Colonic mucosa (tissue), 4 donors: ENCODE measurements around the gene TTN. TPM values are rescaled to one million over a fixed set of nuclear protein-coding genes. Genes with fewer than 3 reads are reported as not detected.

Experiments
- DNase-seq: peaks from one replicate; pipeline ENCODE4 v3.0.0-alpha.2; 2020
- H3K27ac ChIP-seq: fragments of 200-600 bp; one replicate; pipeline ENCODE4 v1.8.0; 2021
- H3K27me3 ChIP-seq: fragments of 200-600 bp; one replicate; pipeline ENCODE4 v1.8.0; 2021
- H3K36me3 ChIP-seq: fragments of 200-600 bp; one replicate; pipeline ENCODE4 v1.8.0; 2021
- H3K4me1 ChIP-seq: fragments of 200-600 bp; one replicate; pipeline ENCODE4 v1.8.0; 2021; ENCODE audit warnings: mild to moderate bottlenecking
- H3K4me3 ChIP-seq: fragments of 200-600 bp; one replicate; pipeline ENCODE4 v1.8.0; 2021
- H3K9ac ChIP-seq, 2 donors: one replicate each; pipeline ENCODE4 v1.7.0; 2013; ENCODE audit warnings: control low read depth in 2 of 2, low read depth in 2 of 2, low read length in 2 of 2
- H3K9me3 ChIP-seq: fragments of 200-600 bp; one replicate; pipeline ENCODE4 v1.8.0; 2021
- intact Hi-C: fragments of 100-400 bp; cut with DNase I; formaldehyde crosslinking; loops from one replicate; pipeline ENCODE4 v1.14.1; 2022
- total RNA-seq, 2 donors: library from RNA; stranded (reverse); fragmentation: NEBNext Ultra II Directional in 1 of 2; extraction: Animal tissue kit (Norgen Biotek cat#: 25700) in 1 of 2; gene quantifications; one replicate each; pipeline ENCODE4 v1.2.1, GENCODE V29; 2021
- TF ChIP-seq, protein P1 (sequence below): fragments of 200-600 bp; IDR thresholded peaks from one replicate; pipeline ENCODE4 v1.8.0; 2022; ENCODE audit warnings: antibody characterized with exemption, mild to moderate bottlenecking
- donor health status: healthy.
- donor health status: DM: no; HTN: no; CAD: no.
- donor health status: DM: no; HTN: no; CAD: no.

TTN gene
- total RNA-seq, 2 donors from 2014 or later = 0.99 to 1.8 TPM

DNA sequence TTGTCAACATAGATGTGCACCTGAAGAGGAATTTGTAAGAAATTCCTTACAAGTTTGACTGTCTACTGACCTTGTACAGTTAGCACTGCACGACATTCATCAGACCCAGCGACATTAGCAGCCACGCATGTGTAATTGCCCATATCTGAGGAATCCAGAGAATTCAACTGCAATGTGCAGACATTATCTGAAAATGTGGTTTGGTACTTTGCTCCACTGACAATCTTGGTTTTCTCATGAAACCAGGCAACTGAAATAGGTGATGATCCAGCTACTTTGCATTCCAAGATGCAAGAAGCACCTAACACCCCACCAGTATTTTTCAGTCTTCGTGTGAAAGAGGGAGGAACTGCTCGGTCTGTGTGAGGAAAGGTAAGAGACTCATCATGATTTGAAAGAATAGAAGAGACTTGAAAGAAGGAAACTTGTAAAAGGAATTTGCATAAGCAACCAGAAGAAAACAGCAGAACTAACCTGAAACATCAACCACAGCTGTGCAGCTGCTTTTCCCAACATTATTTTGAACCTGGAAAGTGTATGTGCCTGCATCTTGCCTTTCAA lies 83.4 kb downstream of the TTN start:
- TF ChIP-seq, protein P1, sequence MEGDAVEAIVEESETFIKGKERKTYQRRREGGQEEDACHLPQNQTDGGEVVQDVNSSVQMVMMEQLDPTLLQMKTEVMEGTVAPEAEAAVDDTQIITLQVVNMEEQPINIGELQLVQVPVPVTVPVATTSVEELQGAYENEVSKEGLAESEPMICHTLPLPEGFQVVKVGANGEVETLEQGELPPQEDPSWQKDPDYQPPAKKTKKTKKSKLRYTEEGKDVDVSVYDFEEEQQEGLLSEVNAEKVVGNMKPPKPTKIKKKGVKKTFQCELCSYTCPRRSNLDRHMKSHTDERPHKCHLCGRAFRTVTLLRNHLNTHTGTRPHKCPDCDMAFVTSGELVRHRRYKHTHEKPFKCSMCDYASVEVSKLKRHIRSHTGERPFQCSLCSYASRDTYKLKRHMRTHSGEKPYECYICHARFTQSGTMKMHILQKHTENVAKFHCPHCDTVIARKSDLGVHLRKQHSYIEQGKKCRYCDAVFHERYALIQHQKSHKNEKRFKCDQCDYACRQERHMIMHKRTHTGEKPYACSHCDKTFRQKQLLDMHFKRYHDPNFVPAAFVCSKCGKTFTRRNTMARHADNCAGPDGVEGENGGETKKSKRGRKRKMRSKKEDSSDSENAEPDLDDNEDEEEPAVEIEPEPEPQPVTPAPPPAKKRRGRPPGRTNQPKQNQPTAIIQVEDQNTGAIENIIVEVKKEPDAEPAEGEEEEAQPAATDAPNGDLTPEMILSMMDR = no peak

DNA sequence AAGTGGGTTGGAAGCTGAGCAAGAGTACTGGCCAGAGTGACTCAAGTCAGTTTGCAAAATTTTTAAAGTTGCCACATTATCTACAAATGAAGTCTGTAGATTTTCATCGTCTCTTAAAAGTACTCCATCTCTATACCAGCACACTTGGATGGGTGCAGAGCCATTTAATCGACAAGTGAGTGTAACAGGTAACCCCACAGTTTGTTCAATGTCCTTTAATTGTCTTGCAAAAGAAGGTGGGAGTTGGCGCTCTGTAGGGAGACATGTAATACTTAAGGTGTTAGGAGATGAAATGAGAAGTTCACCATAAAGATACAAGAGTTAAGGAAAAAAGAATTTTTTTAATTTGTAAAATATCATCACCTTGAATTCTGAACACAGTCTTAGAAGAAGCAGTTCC lies 84.9 kb downstream of the TTN start:
- no peak overlapping the region for H3K9ac ChIP-seq
- H3K27ac ChIP-seq = no peak overlapping the region
- H3K4me1 ChIP-seq = no peaks in the 10 kb centered on the region
- TF ChIP-seq, protein P1 = no peak
- H3K27me3 ChIP-seq = no peaks in the 10 kb centered on the region
- no peak overlapping the region for H3K4me3 ChIP-seq
- DNase-seq = no peak
- no peaks in the 10 kb centered on the region for H3K36me3 ChIP-seq
- intact Hi-C loops = no loop called here
- H3K9me3 ChIP-seq = no peaks in the 10 kb centered on the region

More for the DNA sequence above, 83.4 kb downstream of the TTN start:
- Histone ChIP-seq H3K9me3 (no peaks in the 10 kb centered on the region), H3K27ac (no peak overlapping the region), H3K4me3 (no peak overlapping the region), H3K27me3 (no peaks in the 10 kb centered on the region), H3K9ac (no peak overlapping the region), H3K4me1 (no peaks in the 10 kb centered on the region), H3K36me3 (no peaks in the 10 kb centered on the region)
- intact Hi-C loops = no loop called here
- DNase-seq = no peak

DNA sequence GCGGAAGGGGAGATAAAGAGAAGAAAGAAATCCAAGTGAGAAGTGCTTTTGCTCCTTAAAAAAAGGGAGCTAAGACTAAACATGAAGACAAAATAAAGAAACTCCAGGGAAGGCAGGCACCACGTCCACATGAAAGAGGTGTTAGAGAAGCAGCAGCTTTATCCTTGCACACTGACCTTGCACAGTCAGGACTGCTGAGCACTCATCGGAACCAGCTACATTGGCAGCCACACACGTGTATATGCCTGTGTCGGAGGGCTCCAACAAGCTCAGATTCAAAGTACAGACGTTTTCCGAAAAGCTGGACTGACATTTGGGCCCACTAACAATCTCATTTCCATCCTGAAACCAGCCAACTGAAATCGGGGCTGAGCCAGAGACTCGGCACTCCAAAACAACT lies 88.2 kb downstream of the TTN start:
- intact Hi-C loops = no loop called here
- TF ChIP-seq, protein P1 = no peak
- no peak overlapping the region for H3K27ac ChIP-seq

DNA sequence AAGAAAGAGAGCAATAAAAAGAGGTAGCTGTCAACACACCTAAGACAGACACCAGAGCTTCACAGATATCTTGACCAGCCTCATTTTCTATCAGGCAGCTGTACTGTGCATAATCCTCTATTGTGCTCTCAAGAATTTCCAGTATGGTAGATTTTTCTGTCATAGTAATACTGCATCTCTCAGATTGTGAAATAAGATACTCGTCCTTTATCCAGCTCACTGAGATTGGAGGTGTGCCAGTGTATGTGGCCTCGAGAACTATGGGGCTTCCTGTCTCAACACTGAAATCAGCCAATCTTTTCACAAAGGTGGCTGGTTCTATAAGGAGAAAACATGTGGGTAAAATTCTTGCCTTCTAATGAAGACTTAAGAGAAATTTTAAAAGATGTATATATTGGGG lies 88.9 kb downstream of the TTN start:
- no peaks in the 10 kb centered on the region for H3K4me1 ChIP-seq
- H3K27ac ChIP-seq = no peak overlapping the region

More for the DNA sequence above, 88.2 kb downstream of the TTN start:
- Histone ChIP-seq H3K4me1 (no peaks in the 10 kb centered on the region), H3K4me3 (no peak overlapping the region), H3K27me3 (no peaks in the 10 kb centered on the region), H3K36me3 (no peaks in the 10 kb centered on the region), H3K9ac (no peak overlapping the region), H3K9me3 (no peaks in the 10 kb centered on the region)
- no peak for DNase-seq

DNA sequence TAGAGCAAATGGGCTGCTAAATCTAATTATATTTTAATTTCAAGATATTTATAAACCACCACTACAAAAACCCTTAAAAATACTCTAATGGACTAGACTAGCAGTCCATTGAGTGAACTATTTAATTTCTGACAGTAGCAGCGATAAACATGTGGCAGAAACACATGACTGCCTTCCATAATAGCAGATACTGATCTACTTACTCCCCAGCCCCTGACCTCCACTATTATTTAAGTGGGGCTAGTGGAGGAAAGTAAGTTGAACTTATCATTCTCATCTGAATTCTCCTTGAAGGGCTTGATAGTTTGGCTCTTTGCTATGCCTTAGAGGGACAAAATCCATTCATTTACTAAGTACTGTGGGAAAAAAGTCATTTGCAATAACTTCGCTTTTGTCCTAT lies 90.8 kb downstream of the TTN start:
- TF ChIP-seq, protein P1 = no peak
- Histone ChIP-seq H3K36me3 (no peaks in the 10 kb centered on the region), H3K9ac (no peak overlapping the region), H3K27me3 (no peaks in the 10 kb centered on the region), H3K4me1 (no peaks in the 10 kb centered on the region), H3K4me3 (no peak overlapping the region), H3K27ac (no peak overlapping the region), H3K9me3 (no peaks in the 10 kb centered on the region)
- intact Hi-C loops = no loop called here
- no peak for DNase-seq

More for the DNA sequence above, 88.9 kb downstream of the TTN start:
- DNase-seq = no peak
- H3K9ac ChIP-seq = no peak overlapping the region
- H3K27me3 ChIP-seq = no peaks in the 10 kb centered on the region
- intact Hi-C loops = no loop called here
- TF ChIP-seq, protein P1 = no peak
- no peaks in the 10 kb centered on the region for H3K36me3 ChIP-seq
- no peaks in the 10 kb centered on the region for H3K9me3 ChIP-seq
- no peak overlapping the region for H3K4me3 ChIP-seq
